GM19023 (cell line): ENCODE data around the gene STK4.

Experiments
- ATAC-seq: cut with Tn5 transposase; IDR thresholded peaks from one replicate; pipeline ENCODE4 v1.9.1; 2021; ENCODE audit warnings: mild to moderate bottlenecking, moderate library complexity; ENCODE audit not compliant: unreplicated experiment

The STK4 gene

DNA sequence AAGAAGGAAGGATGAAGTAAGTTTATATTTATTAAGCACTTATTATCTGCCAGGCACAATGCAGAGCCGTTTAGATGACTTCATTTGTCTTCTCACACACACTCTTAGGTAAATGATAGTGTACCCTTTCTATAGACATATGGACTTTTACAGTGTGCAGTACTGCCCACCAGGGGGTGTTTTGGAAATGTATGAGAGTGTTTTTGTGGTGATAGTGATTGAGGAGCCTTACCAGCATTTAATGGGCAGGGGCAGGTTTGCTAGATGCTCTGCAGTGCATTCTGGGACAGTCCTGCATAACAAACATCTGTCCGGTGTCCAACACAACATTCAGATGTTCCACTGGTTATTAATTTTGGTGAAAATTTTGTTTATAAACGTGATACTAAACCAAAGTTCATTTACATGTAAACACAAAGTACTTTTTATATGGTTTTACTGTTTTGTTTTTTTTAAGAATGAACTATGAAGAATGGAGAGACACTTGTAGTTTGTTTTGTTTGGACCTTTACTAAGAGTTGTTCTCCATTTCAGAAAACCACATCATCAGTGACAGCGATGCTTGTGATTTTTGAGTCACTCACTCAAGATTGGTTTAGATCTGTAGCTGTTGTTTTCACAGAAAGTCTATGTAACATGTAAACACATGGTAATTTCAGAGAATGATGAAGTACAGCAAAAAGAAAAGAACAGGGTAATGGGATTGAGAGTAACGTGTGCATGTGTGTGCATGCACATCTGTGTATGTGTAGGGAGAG is 114.7 kb downstream of the STK4 start:
- ATAC-seq: no peak

DNA sequence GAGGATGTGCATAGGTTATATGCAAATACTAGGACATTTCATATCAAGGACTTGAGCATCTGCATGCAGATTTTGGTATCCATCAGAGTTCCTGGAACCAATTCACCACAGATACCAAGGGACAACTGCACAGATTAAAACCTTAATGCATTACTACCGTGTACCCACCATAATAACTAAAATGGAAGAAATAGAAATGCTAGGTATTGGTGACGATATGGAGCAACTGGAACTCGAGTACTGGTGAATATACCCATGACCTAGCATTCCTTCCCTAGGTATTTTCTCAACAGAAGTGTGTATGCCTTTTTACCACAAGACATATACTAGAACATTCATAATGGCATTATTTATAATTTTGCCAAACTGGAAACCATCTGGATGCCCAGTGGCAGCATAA is 116.2 kb downstream of the STK4 start:
- ATAC-seq: no peak

DNA sequence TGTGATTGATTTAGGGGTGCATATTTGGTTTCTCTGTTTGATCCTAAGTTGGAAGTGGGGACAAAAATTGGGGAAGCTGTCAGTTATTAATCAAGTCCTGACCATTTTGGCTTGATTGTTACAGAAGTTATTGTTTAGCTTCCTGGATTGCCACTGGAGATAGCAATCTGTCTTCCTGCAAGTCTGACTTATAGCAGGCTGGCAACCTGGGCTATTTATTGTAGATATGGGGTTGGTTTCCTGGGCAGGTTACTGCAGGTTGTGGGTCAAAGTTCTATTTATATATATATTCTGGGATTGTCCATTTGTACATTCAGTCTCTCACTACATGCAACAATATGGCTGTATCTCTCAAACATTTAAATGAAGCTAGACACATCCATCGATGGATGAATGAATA is 116.8 kb downstream of the STK4 start:
- ATAC-seq: no peak

DNA sequence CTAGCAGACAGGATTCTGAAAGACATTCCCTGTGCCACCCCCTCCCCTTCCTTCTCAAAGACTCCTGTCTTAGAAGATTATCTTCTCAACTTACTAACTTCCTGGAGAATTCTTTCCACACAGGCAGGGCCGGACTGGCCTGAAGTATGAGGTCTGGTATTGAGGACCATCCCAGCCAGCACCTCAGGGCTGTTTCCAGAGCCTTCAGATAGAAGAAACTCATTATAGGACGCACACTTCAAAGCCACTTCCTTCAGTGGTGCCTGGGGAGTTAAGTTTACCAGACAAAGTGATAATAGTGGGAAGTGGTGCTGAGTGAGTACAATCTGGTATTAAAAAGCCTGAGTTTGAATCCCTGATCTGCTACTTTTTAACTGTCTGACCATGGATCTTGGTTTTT is 119.0 kb downstream of the STK4 start:
- ATAC-seq: no peak

DNA sequence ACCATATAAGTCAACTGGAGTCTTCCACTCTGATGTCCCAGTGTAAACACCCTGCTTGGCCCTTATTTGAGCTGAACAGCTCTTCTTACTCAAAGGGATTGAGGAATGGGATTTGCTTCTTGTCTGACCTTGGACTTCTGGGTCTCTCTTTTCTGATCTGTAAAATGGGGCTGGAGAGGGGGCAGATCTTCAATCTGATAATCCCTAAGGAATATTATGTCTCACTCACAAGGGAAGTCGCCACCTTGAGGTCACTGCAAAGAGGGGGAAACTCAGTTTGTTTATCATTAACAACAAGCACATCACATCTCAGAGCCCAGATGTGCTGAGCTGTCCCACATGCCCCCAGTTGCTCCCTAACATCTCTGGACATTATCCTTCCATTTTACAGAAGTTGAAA is 119.6 kb downstream of the STK4 start:
- ATAC-seq: no peak

DNA sequence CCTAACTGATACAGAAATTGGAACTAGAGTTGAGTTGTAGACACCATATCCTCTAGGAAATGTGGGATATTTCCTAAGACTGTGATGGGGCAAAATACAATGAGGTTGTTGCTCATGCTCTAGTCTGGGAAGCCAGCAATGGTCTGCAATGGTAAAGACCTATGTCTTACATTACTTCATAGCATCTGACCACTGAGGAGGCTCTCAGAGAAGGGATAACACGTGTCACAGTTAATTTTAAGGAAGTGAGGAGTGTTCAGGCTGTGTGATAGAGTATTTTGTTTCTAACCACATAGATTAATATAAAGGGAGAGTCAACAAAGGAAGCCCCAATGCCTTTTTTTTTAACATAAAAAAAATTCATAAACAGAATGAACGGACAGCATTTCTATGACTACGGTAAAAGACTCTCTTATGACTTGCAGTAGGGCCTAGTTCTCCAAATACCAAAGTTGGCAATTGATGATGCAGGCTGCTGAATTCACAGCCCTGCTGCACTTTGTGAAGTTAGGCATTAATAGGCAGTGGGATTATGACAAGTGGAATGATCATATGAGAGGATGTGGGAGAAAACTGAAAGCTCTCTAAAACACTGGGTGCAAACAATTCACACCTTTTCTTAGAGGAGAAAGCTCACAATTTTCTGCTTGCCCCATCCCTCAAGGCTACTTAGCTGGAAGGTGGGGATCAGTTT is 120.9 kb downstream of the STK4 start:
- ATAC-seq: no peak

DNA sequence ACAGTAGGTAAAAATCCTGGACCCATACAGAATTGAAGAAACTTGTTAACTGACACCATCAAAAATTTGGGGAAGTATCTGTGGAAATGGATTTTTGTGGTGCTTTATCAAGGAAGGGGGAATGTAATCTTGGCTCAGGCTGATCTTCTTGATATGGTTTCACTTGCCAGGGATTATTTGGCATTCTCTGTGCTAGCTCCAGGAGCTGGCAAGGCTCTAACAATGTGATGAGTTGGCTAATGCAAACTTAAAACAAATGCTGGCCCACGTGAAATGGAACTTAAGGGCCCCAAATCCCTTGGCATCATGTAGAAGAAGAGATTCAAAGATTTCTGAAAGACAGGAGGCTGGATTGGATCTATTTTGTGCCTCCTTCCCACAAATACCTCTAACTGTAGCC is 121.5 kb downstream of the STK4 start:
- no peak for ATAC-seq

DNA sequence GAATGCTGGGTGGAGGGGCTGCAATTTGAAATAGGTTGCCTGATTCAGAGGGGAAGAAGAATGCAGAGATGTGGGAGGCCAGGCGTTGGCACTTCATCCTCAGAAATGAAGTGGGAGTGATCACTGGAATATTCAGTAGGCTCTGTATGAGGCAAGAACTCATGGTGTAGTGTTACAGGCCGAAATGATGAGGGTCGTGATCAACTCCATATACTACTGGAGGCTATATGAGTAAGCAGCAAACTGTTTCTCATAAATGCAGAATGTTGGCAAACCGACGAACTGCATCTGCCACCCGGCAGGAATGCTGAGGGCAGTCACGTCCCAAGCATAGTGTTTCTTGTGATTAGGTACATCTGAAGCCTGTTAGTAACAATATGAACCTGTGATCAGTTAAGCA is 121.9 kb downstream of the STK4 start:
- ATAC-seq: no peak

DNA sequence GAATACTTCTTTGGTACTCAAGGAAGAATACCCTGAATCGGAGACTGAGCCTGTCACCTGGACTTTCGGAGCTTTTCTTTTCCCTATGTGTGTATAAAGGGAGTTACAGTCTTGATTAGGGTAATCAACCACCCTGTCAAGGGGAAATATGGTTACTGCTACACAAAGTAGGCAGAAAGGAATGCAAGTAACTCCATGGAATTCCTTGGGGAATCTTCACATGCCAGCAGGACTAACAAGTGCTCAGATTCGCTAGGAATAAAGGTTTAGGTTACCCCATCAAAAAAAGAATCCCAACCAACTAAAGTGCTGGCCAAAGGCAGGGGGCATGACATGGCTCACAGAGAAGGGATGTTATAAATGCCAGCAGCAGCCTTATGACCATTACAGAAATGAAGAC is 124.2 kb downstream of the STK4 start:
- ATAC-seq: no peak

DNA sequence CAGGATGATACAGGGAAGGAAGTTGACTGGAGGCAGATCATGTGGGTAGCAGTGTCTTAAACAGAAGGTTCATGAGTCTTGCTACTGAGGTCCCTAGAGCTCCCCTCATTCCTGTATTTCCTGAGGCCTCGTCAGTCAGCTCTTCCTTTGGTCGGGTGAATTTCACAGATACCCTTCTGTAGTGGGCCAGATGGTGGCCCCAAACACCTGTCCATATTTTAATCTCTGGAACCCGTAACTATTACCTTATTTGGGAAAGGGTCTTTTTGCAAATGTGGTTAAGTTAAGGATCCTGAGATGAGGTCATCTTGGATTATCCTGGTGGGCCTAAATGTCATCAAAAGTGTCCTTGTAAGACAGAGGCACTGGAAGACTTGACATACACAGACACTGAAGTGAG is 125.1 kb downstream of the STK4 start:
- ATAC-seq: no peak

DNA sequence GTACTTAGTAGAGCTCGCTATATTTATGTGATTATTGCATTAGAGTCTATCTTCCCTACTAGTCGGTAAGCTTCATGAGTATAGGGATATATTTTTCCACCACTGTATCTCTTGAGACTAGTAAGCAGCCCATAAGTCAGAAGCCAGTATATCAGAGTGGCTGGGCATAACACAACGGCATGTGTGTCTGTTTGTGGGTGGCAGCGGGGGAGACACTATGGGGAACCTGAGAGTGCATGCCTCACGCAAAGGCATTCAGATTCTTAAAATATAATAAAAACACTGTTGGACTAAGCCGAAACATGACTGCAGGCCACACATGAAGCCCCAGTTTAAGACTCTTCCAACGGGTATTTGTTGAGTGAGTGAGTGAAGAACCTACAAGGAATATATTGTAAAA is 126.6 kb downstream of the STK4 start:
- no peak for ATAC-seq

DNA sequence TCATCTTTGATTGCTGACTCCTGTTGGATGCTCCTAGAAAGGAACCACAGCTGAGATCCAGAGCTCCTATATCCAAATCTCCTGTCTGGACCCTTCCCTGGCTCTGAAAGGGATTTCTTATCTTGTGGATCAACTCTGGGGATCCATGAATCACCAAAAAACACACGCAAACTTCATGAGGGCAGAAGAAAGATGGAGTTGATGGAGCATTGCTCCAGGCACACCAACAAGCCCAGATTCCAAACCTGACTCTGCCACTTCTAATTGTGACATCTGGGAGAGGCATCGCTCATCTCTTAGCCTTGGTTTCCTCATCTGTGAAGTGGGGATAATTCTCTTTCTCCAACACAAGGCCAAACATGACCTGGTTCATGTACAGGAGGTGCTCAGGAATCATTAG is 127.9 kb downstream of the STK4 start:
- ATAC-seq: no peak

DNA sequence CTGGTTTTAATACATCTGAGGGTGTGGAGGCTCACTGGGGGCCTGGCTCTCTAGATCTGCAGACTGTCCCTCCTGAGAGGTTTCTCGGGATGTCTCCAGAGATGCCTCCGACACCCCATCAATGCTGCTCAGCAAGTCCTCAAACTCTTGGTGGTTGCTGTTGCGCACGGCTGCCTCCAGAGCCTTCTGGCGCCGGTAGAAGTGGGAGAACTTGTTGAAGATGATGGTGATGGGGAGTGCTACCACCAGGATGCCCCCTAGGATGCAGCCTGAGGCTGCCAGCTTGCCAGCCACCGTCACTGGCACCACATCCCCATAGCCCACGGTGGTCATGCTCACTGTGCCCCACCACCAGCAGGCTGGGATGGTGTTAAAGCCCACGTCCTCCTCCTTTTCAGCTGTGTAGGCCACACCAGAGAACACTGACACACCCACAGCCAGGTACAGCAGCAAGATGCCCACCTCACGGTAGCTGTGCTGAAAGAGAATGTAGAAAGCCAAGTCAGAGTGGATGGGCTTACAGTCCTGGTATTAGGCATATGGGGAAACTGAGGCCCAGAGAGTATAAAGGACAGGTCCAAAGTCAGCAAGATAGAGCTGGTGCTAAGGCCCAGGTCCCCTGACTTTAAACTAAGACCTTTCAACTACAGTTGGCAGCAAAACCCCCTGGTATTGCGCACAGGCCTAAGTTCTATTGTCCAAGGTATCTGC is 128.7 kb downstream of the STK4 start:
- no peak for ATAC-seq

DNA sequence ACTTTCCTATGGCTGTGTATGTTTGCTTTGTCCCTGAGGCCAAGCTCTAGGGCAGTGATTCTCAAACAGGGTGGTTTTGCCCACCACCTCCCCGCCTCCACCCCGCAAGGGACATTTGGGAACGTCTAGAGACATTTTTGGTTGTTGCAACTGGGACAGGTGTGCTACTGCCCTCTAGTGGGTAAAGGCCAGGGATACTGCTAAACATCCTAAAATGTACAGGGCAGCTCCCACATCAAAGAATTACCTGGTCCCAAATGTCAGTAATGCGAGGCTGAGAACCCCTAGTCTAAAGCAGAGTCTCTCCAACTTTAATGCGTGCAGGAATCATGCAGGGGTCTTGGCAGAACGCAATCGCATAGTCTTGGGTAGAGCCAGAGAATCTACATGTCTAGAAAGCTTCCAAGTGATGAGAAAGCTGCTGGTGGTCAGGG is 129.5 kb downstream of the STK4 start:
- ATAC-seq: no peak

DNA sequence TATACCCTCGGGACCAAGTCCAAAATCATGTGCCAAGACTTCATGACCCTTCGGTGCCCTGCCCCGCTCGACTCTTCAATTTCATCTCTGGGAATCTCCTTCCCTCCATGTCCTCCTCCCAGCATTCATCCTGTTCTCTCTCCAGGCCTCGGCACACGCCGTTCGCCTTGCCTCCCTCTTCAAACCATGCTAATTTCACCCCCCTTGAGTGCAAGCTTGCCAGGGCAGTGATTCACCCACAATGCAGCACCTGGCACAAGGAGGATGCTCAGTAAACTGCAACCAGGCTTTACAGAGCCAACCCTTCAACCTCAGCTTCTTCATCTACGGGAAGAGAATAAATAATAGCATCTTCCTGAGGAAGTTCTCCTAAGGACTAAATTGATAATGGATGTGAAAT is 130.5 kb downstream of the STK4 start:
- no peak for ATAC-seq

DNA sequence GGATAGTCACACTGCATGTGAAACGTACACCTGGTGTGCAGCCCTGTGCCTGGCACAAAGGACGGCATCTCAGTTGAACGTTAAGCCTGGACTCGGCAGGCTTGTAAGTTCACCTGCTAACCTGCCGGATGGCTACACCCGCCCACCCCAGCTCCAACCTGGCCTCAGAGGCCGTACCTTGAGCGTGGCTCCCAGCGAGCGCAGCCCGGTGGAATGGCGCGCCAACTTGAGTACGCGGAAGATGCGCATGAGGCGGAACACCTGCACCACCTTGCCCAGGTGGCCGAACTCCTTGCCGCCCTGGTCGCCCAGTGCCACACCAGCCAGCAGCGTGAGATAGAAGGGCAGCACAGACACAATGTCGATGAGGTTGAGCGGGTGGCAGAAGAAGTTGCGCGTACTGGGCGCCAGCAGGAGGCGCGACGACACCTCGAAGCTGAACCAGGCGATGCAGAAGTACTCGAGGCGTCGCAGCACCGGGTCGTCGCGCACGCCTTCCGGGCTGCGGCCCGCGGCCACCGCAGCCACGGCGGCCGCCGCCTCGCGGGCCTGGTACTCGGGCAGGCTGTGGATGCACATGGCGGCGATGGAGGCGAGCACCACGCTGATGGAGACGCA is 131.3 kb downstream of the STK4 start:
- no peak for ATAC-seq

DNA sequence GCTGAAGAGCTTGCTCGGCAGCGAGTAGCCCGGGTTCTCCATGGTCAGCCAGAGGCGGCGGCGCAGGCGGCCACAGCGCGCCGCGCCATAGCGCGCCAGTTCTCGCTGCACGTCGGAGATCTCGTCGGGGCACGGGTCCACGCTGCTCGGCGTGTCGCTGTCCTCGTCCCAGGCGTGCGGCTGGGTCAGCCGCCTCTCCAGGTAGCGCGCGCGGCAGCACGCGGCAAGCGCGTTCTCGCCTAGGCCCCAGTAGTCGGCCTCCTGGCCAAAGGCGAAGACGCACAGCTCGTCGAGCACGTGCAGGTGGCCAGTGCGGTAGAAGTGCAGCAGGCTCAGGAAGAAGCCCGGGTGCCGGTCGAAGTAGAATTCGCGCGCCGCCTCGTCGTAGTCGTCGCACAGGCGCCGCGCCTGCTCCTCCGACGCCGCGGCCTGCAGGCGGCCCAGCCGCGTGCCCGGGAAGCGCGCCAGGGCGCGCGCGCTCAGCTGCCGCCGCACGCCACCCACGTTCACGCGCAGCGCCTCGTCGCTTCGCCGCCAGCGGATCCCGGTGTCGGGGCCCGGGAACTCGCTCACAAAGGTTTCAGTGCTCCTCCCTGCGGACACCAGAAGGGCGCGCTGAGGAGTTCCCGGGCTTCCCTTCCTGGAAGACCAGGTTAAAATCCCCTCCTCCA is 131.9 kb downstream of the STK4 start:
- ATAC-seq: no peak

DNA sequence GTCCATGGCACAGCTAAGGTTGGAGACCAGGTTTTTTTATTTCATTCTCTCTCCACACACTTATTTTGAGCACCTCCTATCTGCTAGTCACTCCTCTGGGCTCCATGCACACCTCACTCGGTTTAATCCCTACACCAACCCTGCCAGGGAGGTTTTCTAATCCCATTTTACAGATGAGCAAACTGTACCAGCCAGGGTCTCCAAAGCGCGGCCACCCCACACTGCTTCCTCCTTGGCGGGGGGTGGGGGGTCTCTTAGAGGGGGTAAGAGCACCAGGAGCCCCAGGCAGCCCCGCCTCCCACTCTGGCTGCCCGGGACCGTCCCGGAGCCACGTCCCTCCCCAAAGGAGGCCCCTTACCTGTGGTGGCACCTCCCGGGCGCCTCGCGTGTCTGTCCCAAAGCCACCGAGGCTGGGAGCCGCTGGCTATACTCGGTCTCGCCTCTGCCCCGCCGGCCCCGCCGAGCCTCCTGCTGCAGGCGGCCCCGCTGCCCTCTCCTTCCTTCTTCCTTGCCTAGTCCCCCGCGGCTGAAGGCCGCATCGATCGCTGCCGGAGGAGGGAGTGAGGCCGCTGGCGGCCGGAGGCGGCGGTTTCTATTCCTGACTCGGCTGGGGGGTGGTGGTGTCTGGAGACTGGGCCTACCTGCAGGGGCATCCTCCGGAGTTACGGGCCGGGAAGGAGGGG is 134.4 kb downstream of the STK4 start, which contains the start of gene KCNS1:
Gene KCNS1, minus strand, starts transcription at position 565 of the 683 bp plus-strand sequence. CDS start 1,891 bp downstream, outside the sequence.
- ATAC-seq: no peak

DNA sequence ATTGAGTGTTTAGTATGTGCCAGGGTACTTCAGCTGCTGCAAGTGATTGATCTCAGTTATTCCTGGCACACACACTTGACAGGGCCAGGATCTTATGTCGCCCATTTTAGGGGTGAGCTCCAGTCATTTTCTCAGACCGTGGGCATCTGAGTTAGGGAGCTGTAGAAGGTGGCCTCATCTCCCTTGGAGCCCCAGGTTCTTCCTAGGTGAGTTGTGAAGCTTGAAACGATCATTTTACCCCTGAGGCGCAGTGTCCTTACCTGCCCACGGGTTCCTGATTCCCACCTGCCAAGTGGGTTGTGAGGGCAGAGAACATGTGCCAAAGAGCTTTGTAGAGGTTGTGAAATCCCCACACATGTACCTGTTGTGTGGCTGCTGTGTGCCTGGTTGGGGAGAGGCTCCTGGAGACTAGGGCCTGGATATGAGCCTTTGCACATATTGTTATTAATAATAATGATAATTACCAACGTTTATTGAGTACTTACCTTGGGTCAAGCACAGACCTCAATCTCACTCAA is 135.1 kb downstream of the STK4 start:
- ATAC-seq: no peak

DNA sequence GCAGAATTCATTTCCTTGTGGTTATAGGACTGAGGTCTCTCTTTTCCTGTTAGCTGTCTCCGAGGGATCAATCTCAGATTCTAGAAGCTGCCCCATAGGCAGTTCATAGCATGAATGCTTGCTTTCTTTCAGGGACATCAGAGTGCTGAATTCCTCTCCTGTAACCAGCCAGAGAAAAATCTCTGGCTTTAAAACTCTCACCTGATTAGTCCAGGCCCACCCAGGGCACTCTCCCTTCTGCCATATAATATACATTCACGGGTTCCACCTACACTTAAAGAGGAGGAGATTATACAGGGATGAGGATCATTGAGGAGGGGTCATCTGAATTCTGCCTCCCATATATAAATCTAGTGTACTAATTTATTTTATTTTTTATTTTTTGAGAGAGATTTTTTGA is 136.8 kb downstream of the STK4 start:
- ATAC-seq: no peak
